HG02763 (cell line): ENCODE measurements around the gene CCT8.
"Not testable (repeated sequence)": the region's sequence is repeated elsewhere in the genome, so short reads cannot be mapped to it uniquely, and the experiment has no call there.

Experiments used
- ATAC-seq: cut with Tn5 transposase; IDR thresholded peaks from one replicate; pipeline ENCODE4 v1.9.1; 2021; ENCODE audit warnings: mild to moderate bottlenecking, moderate library complexity; ENCODE audit not compliant: unreplicated experiment

Gene CCT8

DNA sequence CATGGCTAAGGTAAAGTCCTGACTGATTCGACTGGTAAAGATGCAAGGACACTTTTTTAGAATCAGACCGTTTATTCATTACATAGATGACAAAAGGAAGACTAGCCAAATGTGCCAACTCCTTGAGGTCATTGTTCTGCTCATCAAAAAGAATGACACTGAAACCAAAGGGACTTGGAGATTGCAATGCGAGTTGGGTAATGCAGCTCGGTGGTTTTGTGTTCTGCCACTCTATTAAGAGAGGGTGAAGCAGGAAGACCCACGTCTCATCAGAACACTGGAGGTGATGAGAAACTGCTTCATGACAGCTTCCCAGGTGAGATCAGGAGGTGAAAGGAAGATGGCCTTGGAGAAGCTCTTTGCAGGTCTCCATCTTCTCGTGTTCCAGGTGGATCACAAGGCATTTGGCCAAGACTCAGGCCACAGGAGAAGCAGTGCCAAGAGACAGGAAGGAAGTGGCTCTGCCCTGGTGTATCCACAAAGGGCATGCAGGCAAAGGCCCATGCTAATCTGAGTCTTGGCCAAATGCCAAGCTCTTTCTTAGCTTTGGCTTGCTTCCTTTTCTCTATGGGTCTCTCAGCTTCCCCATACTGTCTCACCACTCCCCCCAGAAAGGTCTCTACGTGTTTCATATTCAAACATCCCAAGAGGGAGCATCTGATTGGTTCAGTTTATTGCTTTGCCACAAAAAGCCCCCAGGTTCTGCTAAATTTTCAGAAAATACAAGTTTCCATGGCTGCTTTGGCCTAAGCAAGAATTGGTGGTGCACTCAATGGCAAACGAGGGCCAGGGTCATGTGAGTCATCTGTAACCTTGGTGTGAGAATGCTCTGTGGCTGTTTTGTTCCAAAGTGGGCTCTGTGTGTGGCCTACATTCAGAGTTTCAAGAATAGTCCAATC lies 5.7 kb upstream of the CCT8 start:
- ATAC-seq: no peak

DNA sequence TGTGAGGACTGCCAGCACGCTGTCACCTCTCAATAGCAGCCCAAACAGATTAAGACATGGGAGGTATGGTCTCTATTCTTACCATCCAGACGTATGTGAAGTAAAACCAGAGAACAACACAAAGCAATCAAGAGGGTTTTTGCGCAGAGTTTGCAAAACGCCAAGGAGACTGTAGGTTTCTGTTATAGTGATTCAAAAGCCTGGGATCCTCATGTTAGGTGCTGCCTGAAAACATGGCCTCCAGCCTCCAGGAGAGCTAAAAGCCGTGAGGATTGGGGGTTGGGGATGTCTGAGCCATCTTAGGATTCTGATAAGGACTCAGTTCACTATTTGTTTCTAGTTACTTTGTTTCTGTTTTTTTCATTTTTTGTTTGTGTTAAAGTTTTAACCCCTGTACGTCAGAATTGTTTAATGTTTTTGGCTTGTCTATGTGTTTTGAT lies 4.2 kb upstream of the CCT8 start:
- ATAC-seq: no peak

GRCh38 chr21:29076731-29077640 lies 3.5 kb upstream of the CCT8 start:
- not testable (repeated sequence) for ATAC-seq

DNA sequence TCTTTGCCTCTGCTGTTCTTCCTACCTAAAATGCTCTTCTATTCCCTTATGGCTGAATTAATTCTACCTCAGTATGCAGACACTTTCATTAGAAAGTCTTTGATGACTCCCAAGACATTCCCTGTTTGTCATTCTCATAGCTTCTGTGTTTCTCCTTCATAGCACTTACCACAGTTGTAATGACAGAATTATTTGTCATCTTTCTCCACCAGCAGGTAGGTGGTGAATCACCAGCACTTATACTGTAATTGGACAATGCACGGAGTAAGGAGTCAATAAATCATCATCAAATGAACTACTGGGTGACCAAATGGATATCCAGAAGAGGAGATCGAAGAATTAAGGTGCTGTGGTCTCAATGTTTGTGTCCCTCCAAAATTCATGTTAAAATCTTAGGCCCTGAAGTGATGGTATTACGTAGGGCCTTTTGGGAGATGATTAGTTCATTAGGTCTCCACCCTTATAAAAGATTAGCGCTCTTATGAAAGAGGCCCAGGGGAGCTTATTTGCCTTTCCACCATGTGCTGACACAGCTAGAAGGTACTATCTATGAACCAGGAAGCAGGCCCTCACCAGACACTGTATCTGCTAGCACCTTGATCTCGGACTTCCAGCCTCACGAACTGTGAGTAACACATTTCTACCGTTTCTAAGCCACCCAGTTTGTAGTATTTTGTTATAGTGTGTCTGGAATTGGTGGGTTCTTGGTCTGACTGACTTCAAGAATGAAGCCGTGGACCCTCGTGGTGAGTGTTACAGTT lies 2.4 kb upstream of the CCT8 start:
- no peak for ATAC-seq

DNA sequence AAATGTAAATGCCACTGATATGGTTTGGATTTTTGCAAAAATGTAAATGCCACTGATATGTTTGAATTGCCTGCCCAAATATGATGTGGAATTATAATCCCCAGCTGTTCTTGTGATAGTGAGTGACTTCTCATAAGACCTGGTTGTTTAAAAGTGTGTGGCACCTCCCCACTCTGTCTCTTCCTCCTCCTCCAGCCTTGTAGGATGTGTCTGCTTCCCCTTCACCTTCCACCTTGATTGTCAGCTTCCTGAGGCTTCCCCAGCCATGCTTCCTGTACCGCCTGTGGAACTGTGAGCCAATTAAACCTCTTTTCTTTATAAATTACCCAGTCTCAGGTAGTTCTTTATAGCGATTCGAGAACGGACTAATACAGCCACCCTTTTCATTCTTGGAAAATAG lies 1.3 kb upstream of the CCT8 start:
- ATAC-seq: no peak

GRCh38 chr21:29074007-29074376 lies 544 bp upstream of the CCT8 start:
- peak; percentile 16 for ATAC-seq

GRCh38 chr21:29072873-29073221 lies 601 bp downstream of the CCT8 start:
- no peak for ATAC-seq

GRCh38 chr21:29064850-29065481 lies 8.5 kb downstream of the CCT8 start:
- ATAC-seq: peak; percentile 98

DNA sequence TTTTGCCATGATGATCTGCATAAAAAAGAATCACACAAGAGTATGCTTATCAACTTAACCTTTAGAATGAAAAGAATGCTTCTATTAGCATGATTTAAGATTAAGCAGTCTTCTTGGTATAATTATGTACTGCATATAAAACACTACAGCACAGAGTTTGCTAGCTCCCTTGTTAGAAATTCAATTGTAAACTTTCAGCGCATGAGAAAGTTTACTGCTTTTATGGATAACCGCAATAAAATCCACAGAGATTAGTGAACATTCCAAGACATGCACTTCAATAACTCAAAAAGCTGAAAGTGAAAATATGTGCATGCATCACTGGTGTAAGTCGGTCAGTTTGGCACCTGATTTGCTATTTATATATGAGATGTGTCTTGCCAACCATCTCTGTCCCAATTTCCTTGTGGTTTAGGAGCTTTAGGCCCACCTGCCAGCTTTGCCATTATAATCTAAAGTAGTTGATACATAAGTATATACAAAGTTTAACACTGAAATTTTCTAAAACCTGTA lies 16.9 kb downstream of the CCT8 start:
- ATAC-seq: no peak

GRCh38 chr21:29056005-29056404 lies 17.4 kb downstream of the CCT8 start:
- no peak for ATAC-seq

- no peak for ATAC-seq
Observed at GRCh38 chr21:29055080-29055479, 18.4 kb downstream of the CCT8 start.

DNA sequence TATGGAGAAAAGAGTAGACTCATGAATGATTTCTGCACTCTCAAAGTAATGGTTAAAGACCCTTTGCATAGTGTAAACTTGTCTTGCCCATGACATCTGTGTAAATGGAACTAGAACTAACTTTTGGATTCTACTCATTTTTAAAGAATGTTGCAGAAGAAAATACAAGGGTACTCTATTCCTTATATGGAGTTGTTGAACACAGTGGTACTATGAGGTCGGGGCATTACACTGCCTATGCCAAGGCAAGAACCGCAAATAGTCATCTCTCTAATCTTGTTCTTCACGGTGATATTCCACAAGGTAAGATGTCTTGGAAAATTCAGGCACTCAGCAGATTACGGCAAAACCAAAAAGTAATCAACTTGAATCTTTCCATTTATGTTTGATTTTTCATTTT lies 19.8 kb downstream of the CCT8 start:
- no peak for ATAC-seq

DNA sequence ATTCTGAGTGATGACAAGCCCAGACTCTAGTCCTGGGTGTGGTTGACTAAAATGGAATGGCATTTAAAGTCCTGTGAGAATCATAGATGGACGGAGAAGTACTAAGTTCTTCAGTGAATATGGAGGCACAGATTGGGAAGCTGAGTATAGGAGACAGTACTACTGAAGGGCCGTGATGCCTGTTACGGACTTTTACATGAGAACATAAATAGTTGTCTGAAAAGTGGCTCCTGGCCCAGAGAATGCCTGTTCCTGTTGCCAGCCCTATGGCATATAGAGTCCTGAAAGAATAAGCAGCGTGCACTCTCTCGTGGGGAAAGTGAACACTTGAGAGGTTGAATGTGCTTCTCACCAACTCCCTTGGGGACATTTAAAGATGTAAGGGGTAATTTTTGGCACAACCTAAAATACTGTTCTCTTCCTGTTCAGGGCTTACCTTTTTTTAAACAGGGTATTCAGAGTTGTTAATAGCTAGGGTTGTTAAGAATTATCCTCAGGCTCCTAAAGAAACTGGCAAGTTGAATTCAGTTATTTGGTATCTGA lies 20.4 kb downstream of the CCT8 start:
- ATAC-seq: no peak

DNA sequence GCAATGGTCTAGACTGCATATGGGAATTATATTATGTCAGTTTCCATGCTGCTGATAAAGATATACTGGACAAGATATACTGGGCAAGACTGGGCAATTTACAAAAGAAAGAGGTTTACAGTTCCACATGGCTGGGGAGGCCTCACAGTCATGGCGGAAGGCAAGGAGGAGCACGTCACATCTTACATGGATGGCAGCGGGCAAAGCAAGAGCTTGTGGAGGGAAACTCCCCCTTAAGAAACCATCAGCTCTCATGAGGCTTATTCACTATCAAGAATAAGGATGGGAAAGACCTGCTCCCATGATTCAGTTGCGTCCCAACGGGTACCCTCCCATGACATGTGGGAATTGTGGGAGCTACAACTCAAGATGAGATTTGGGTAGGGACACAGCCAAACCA lies 21.2 kb downstream of the CCT8 start:
- no peak for ATAC-seq

- no peak for ATAC-seq
Observed at GRCh38 chr21:29034678-29035077, 38.8 kb downstream of the CCT8 start.

DNA sequence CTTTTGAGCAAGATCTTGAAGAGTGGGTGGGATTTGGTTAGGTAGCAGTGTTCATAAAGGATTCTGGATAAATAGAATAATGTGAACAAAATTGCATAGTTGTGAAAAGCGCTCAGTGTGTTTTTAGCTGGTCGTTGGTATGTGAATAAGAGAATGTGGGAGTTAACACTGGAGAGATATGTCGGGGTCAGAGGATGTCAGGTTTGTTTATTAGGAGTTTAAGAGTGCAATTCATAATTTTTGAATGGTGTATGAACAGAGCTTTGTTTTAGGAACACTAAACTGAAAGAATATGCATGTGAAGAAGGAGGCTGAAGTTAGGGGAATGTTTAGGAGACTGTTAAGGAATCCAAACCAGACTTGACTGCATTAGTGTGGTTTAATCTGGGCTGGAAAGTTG lies 39.6 kb downstream of the CCT8 start:
- no peak for ATAC-seq

- ATAC-seq: no peak
Observed at GRCh38 chr21:29033301-29033700, 40.1 kb downstream of the CCT8 start.

- no peak for ATAC-seq
Observed at GRCh38 chr21:29030909-29031308, 42.5 kb downstream of the CCT8 start.

DNA sequence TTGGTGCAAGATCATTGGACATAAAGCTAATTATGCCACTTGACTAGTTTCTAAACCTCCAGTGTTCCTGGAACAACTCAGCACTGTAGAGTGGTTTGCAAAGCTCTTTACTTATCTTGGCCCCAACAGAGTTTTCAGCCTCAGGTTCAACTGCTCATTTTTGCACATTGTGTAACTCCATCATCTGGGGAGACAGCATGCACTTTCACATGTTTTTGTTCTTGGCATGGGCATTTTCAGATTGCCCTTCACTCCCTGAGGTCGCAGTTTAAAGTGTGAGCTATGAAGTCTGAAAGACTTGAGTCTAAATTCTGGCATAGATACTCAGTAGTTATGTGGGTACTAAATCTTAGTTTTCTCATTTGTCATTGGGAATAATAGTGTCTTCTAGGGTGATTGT lies 43.9 kb downstream of the CCT8 start:
- ATAC-seq: no peak

- no peak for ATAC-seq
Observed at GRCh38 chr21:29025328-29025713, 48.1 kb downstream of the CCT8 start.
